Heart right ventricle (tissue), 16 donors: ENCODE measurements around the gene GRK5. TPM values are rescaled to one million over a fixed set of nuclear protein-coding genes. Genes with fewer than 3 reads are reported as not detected.
A peak's percentile ranks its signal among the peaks of the same experiment; 100 is the strongest.
"Not testable (repeated sequence)": the region's sequence is repeated elsewhere in the genome, so short reads cannot be mapped to it uniquely, and the experiment has no call there.

Experiments
- ATAC-seq, 8 donors: fragments of 200-7000 bp; cut with Tn5 transposase; one replicate each; pipeline ENCODE4 v1.9.1; 2020; ENCODE audit warnings: mild to moderate bottlenecking in 8 of 8, moderate library complexity in 8 of 8, moderate number of reproducible peaks in 1 of 8
- DNase-seq, 2 donors: peaks; one replicate each; pipeline ENCODE4 v3.0.0-alpha.2; 2020
- H3K27ac ChIP-seq, 10 donors: fragments of 200-600 bp; sonication (generic) in 2 of 10; one replicate each; pipeline versions ENCODE4 v1.5.0 to v1.8.0; 2020 to 2022; ENCODE audit warnings: mild to moderate bottlenecking in 3 of 10
- H3K27me3 ChIP-seq, 7 donors: fragments of 200-600 bp; one replicate each; pipeline ENCODE4 v1.8.0; 2021 to 2022; ENCODE audit warnings: mild to moderate bottlenecking in 2 of 7
- H3K36me3 ChIP-seq, 9 donors: fragments of 200-600 bp; sonication (generic) in 1 of 9; one replicate each; pipeline versions ENCODE4 v1.5.0 to v1.8.0; 2020 to 2022; ENCODE audit warnings: mild to moderate bottlenecking in 2 of 9
- H3K4me1 ChIP-seq, 9 donors: fragments of 200-600 bp; sonication (generic) in 1 of 9; one replicate each; pipeline versions ENCODE4 v1.5.0 to v1.8.0; 2020 to 2022; ENCODE audit warnings: mild to moderate bottlenecking in 4 of 9
- H3K4me3 ChIP-seq, 10 donors: fragments of 200-600 bp; sonication (generic) in 2 of 10; one replicate each; pipeline versions ENCODE4 v1.5.0 to v1.8.0; 2020 to 2022; ENCODE audit warnings: mild to moderate bottlenecking in 7 of 10, moderate library complexity in 2 of 10
- H3K9me3 ChIP-seq, 11 donors: fragments of 200-600 bp in 10 of 11; sonication (generic) in 2 of 11; one replicate each; pipeline versions ENCODE4 v1.5.0 to v1.8.0; 2013 to 2022; ENCODE audit warnings: mild to moderate bottlenecking in 2 of 11, control low read depth in 1 of 11, moderate library complexity in 1 of 11
- WGBS, 2 donors: extraction: QIAGEN DNeasy Blood & Tissue Kit; methylation state at CpG; one replicate each; pipeline ENCODE4 v1.1.7; 2013; ENCODE audit warnings: inconsistent platforms in 1 of 2; 5-methylcytosine and 5-hydroxymethylcytosine counted together
- intact Hi-C, 10 donors: fragments of 100-400 bp; cut with DNase I; formaldehyde crosslinking; loops; one replicate each; pipeline versions ENCODE4 v1.11.1 to v1.14.2; 2022
- polyA plus RNA-seq, 2 donors: library from polyadenylated mRNA; stranded (reverse); fragments of 200-250 nt; gene quantifications; one replicate each; pipeline ENCODE4 v1.2.3, GENCODE V29; 2013
- total RNA-seq, 10 donors: library from RNA; stranded (reverse); fragmentation: NEBNext Ultra II Directional in 3 of 10; extraction: Animal tissue kit (Norgen Biotek cat#: 25700) in 3 of 10; gene quantifications; one replicate each; pipeline versions ENCODE4 v1.2.1 to v1.2.4, GENCODE V29; 2021 to 2023
- TF ChIP-seq, protein P1 (sequence below), 9 donors: fragments of 200-600 bp; sonication (generic) in 2 of 9; IDR thresholded peaks; one replicate each; pipeline versions ENCODE4 v1.5.0 to v1.8.0; 2021 to 2022; ENCODE audit warnings: antibody characterized with exemption in 9 of 9, mild to moderate bottlenecking in 5 of 9, moderate library complexity in 1 of 9
- donor health status: Arrhythmogenic right ventricular cardiomyopathy.
- donor health status: ischemic (EF 13 %, LVEDD 7.1; RV severe dilation, severe dysfunction).
- donor health status: healthy with polysubstance abuse.
- donor health status: DM: no; HTN: yes; CAD: no.
- donor health status: DM: no; HTN: no; CAD: no.
- donor health status: ischemic (EF 25% LVEDD 6.9; RV normal size, moderate dysfunction).
- donor health status: ischemic (EF 25% LVEDD 5.7; RV mildly dilated, moderate dysfunction).
- donor health status: healthy.
- donor health status: DM: yes; HTN: yes; CAD: no.
- donor health status: Ischemic cardiomyopathy.
- donor health status: ischemic (EF 35%, LVEDD 5.7; RV mildly dilated, moderate dysfunction).
- donor health status: nonischemic (EF 11% LVEDD 7.7; RV severe dilation, severe dysfunction).
- donor health status: DM: yes; HTN: yes; CAD: no.
- donor health status: PGD.
- donor health status: ischemic (EF 29% LVEDD 5.4; RV normal size, mild dysfunction).
- donor health status: nonischemic (EF 23%, LVEDD 6.1; RV moderate dilation, normal function).

Gene GRK5
- total and polyA plus RNA-seq, 12 donors, result 11.8 to 80.5 (median 26.6) TPM

DNA sequence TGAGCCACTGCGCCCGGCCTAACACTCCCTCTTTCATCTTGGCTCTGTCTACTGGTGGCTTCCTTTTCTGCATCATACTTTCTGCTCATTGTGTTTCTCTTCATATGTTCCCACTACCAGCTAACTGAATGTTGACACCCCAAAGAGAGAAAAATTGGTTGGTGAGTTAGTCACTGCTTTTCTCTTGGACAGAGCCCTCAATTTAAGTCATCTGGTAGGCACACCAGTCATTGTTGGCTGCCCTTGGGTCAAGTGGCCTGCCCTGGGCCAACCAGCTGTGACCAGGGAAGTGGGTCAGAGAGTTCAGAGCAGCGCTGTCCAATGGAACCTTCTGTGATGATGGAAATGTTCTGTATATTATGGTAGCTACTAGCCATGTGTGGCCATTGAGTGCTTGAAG is 52.0 kb downstream of the GRK5 start:
- no peaks in the 10 kb centered on the region for H3K36me3 ChIP-seq
- DNase-seq, result no peak
- TF ChIP-seq, protein P1, sequence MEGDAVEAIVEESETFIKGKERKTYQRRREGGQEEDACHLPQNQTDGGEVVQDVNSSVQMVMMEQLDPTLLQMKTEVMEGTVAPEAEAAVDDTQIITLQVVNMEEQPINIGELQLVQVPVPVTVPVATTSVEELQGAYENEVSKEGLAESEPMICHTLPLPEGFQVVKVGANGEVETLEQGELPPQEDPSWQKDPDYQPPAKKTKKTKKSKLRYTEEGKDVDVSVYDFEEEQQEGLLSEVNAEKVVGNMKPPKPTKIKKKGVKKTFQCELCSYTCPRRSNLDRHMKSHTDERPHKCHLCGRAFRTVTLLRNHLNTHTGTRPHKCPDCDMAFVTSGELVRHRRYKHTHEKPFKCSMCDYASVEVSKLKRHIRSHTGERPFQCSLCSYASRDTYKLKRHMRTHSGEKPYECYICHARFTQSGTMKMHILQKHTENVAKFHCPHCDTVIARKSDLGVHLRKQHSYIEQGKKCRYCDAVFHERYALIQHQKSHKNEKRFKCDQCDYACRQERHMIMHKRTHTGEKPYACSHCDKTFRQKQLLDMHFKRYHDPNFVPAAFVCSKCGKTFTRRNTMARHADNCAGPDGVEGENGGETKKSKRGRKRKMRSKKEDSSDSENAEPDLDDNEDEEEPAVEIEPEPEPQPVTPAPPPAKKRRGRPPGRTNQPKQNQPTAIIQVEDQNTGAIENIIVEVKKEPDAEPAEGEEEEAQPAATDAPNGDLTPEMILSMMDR (IDR thresholded peaks at IDR 0.05), result no peak
- H3K4me3 ChIP-seq, result no peak overlapping the region
- 100% methylated on average over 3 of the region's 3 CpGs for WGBS, 2 donors
- peak overlapping the region in 2 of 10 donors; percentile 17 to 24 for H3K27ac ChIP-seq
- intact Hi-C loops, result no loop called here
- peaks cover 21 to 76% (median 41%) of the 10 kb centered on the region in 9 donors for H3K4me1 ChIP-seq
- no peak for ATAC-seq
- no peaks in the 10 kb centered on the region for H3K27me3 ChIP-seq
- no peaks in the 10 kb centered on the region for H3K9me3 ChIP-seq

DNA sequence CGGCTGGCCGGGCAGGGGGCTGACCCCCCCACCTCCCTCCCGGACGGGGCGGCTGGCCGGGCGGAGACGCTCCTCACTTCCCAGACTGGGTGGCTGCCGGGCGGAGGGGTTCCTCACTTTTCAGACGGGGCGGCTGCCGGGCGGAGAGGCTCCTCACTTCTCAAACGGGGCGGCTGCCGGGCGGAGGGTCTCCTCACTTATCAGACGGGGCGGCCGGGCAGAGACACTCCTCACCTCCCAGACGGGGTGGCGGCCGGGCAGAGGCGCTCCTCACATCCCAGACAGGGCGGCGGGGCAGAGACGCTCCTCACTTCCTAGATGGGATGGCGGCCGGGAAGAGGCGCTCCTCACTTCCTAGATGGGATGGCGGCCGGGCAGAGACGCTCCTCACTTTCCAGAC is 53.6 kb downstream of the GRK5 start:
- not testable (repeated sequence) for H3K27ac ChIP-seq, H3K4me3 ChIP-seq, H3K9me3 ChIP-seq, ATAC-seq, H3K27me3 ChIP-seq, H3K36me3 ChIP-seq, DNase-seq
- WGBS, 2 donors, result 94 to 97% methylated on average over 22 to 24 of the region's 34 CpGs
- peaks cover 10 to 70% (median 37%) of the 10 kb centered on the region in 9 donors for H3K4me1 ChIP-seq
- intact Hi-C loops, result loop anchor here in 1 of 10 donors (10.0 kb wide), 1 partner anchor 46 kb away; no protein-coding TSS in a partner anchor

DNA sequence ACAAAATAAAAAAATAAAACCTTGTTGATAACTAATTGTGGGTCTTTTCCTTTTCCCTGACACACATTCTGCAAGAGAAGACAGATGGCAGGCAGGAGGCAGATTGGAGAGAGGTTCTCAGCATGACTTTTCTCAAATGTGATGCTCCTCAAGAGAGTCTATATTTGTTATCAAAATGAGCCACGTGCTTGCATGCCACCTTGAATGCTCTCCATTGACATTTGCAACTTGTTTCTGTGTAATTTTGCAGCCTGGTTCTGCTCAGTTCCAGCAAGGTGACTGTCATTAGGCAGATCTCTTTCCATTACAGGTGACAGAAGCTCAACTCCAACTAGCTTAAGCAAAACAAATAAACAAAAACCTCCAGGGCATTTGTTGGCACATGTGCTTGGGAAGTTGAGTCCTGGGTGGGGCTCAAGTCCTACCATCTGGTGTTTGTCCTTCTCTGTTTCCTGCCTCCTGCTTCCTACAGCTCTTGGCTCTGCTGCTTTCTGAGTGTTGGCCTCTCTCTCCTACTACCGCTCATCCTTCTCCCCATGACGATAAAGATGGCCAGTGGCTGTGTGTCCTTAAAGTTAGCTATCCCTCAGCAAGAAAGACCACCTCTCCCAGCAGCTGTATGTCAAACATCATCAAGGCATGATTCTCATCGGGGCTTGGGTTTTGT is 56.7 kb downstream of the GRK5 start:
- DNase-seq, result no peak
- 38 to 45% methylated on average over 4 of the region's 4 CpGs for WGBS, 2 donors
- peak overlapping the region in 8 of 10 donors; percentile 4 to 70 (median 52) for H3K27ac ChIP-seq

DNA sequence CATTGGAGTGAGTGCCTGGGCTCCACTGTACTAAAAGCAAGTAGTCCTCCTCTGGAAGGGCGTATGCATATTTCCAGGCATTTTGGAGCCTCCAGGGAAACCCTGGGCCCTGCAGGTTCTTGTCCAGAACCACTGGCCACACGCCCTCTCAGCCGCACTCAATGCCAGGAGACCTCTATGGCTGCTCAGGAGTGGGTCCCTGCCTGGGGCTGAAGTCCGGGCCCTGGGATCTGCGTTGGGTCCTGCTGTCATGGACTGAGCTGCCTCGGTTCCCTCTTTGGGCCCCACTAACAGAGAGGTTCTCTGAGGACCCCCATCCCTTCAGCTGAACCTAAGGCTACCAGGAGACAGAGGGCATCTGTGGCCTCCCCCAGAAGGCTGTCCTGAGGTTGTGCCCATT is 58.3 kb downstream of the GRK5 start:
- Histone ChIP-seq H3K4me1 (peaks cover 18 to 85% (median 59%) of the 10 kb centered on the region in 9 donors), H3K27ac (peak overlapping the region in 2 of 10 donors; percentile 3 to 54), H3K27me3 (no peaks in the 10 kb centered on the region), H3K4me3 (no peak overlapping the region), H3K36me3 (peaks cover 0 to 10% (median 0%) of the 10 kb centered on the region in 9 donors), H3K9me3 (no peaks in the 10 kb centered on the region)
- intact Hi-C loops, result loop anchor here in 1 of 10 donors (10.0 kb wide), 1 partner anchor 51 kb away; no protein-coding TSS in a partner anchor
- no peak for DNase-seq
- WGBS, 2 donors, result 97% methylated on average over 6 of the region's 6 CpGs
- TF ChIP-seq, protein P1 (IDR thresholded peaks at IDR 0.05), result no peak
- ATAC-seq, result no peak

More for the DNA sequence above, 56.7 kb downstream of the GRK5 start:
- ATAC-seq, result peak in 7 of 8 donors; percentile 29 to 65 (median 43)
- peaks cover 16 to 69% (median 46%) of the 10 kb centered on the region in 9 donors for H3K4me1 ChIP-seq
- H3K27me3 ChIP-seq, result no peaks in the 10 kb centered on the region
- no peaks in the 10 kb centered on the region for H3K9me3 ChIP-seq
- TF ChIP-seq, protein P1 (IDR thresholded peaks at IDR 0.05), result no peak
- no peak overlapping the region for H3K4me3 ChIP-seq
- intact Hi-C loops, result loop anchor here in 1 of 10 donors (10.0 kb wide), 1 partner anchor 49 kb away; no protein-coding TSS in a partner anchor
- H3K36me3 ChIP-seq, result peaks cover 0 to 10% (median 0%) of the 10 kb centered on the region in 9 donors

DNA sequence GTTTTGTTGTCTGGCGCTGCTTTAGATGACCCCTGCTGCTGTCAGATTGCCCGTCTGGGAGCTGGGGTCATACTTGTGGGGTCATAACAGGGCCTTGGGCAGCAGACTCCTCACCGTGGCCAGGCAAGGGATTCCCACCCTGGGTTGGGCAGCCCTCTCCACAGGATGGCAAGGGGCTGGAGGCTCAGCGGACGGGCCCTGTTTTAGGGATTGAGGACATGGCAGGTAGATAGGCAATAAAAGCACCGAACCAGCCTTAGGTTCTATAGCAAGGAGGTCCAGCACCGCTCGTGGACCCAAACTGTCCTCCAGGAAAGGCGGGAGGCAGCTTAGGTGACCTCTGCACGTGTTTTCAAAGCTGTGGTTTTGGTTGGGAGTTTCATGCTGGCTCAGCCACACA is 60.0 kb downstream of the GRK5 start:
- H3K27me3 ChIP-seq, result no peaks in the 10 kb centered on the region
- peaks cover 0 to 10% (median 0%) of the 10 kb centered on the region in 9 donors for H3K36me3 ChIP-seq
- intact Hi-C loops, result loop anchor here in 1 of 10 donors (10.0 kb wide), 1 partner anchor 53 kb away; no protein-coding TSS in a partner anchor
- TF ChIP-seq, protein P1 (IDR thresholded peaks at IDR 0.05), result no peak
- peak overlapping the region in 5 of 10 donors; percentile 86 to 90 (median 87) for H3K27ac ChIP-seq
- peaks cover 28 to 97% (median 76%) of the 10 kb centered on the region in 9 donors for H3K4me1 ChIP-seq
- ATAC-seq (no peak), DNase-seq (no peak)
- 76 to 81% methylated on average over 10 of the region's 10 CpGs for WGBS, 2 donors
- H3K9me3 ChIP-seq, result no peaks in the 10 kb centered on the region
- no peak overlapping the region for H3K4me3 ChIP-seq
